Tibial nerve (tissue), 4 donors: ENCODE results near the gene PIMREG. TPM values are rescaled to one million over a fixed set of nuclear protein-coding genes. Genes with fewer than 3 reads are reported as not detected.
A peak's percentile ranks its signal among the peaks of the same experiment; 100 is the strongest.

Experiments
- DNase-seq, 2 donors: peaks; one replicate each; pipeline ENCODE4 v3.0.0-alpha.2; 2019; ENCODE audit warnings: low spot score in 2 of 2
- H3K27ac ChIP-seq, 4 donors: fragments of 200-600 bp; sonication (generic) in 3 of 4; one replicate each; pipeline ENCODE4 v1.5.1; 2017 to 2019; ENCODE audit warnings: mild to moderate bottlenecking in 1 of 4
- H3K27me3 ChIP-seq, 2 donors: fragments of 200-600 bp; sonication (generic) in 1 of 2; one replicate each; pipeline versions ENCODE4 v1.5.1 to v1.6.0; 2017 to 2019
- H3K36me3 ChIP-seq, 3 donors: fragments of 200-600 bp; sonication (generic); one replicate each; pipeline ENCODE4 v1.5.1; 2018 to 2019
- H3K4me1 ChIP-seq, 4 donors: fragments of 200-600 bp; sonication (generic) in 3 of 4; one replicate each; pipeline ENCODE4 v1.5.1; 2017 to 2019
- H3K4me3 ChIP-seq, 4 donors: fragments of 200-600 bp; sonication (generic) in 3 of 4; one replicate each; pipeline ENCODE4 v1.5.1; 2017 to 2019; ENCODE audit warnings: mild to moderate bottlenecking in 1 of 4, moderate library complexity in 1 of 4
- H3K9me3 ChIP-seq, 4 donors: fragments of 200-600 bp; sonication (generic) in 3 of 4; one replicate each; pipeline ENCODE4 v1.5.1; 2017 to 2019
- EP300 ChIP-seq, 2 donors: sonication (generic); formaldehyde crosslinking; IDR thresholded peaks; one replicate each; pipeline ENCODE4 v1.6.1; 2017; ENCODE audit warnings: antibody characterized with exemption in 2 of 2, mild to moderate bottlenecking in 1 of 2
- POLR2A ChIP-seq, 2 donors: fragments of 450-650 bp; IDR thresholded peaks; one replicate each; pipeline ENCODE4 v1.6.1; 2017; ENCODE audit warnings: antibody characterized with exemption in 2 of 2, mild to moderate bottlenecking in 2 of 2, moderate library complexity in 2 of 2
- WGBS, 2 donors: methylation state at CpG; one replicate each; pipeline ENCODE4 v1.1.5; 2018; 5-methylcytosine and 5-hydroxymethylcytosine counted together
- total RNA-seq, 4 donors: library from RNA; depleted of rRNA; stranded (reverse); fragments of >200 nt; gene quantifications; one replicate each; pipeline ENCODE4 v1.1.0, GENCODE V29; 2016
- TF ChIP-seq, protein P1 (sequence below), 5 experiments: fragments of 200-600 bp in 3 of 5; fragments of 450-650 bp in 2 of 5; sonication (generic) in 3 of 5; IDR thresholded peaks; one replicate each; pipeline ENCODE4 v1.5.1; 2016 to 2019; ENCODE audit warnings: antibody characterized with exemption in 5 of 5, mild to moderate bottlenecking in 3 of 5, moderate library complexity in 2 of 5

PIMREG gene
- total RNA-seq, 4 donors from 2014 or later, result 0.42 to 0.59 TPM; not detected in 2

DNA sequence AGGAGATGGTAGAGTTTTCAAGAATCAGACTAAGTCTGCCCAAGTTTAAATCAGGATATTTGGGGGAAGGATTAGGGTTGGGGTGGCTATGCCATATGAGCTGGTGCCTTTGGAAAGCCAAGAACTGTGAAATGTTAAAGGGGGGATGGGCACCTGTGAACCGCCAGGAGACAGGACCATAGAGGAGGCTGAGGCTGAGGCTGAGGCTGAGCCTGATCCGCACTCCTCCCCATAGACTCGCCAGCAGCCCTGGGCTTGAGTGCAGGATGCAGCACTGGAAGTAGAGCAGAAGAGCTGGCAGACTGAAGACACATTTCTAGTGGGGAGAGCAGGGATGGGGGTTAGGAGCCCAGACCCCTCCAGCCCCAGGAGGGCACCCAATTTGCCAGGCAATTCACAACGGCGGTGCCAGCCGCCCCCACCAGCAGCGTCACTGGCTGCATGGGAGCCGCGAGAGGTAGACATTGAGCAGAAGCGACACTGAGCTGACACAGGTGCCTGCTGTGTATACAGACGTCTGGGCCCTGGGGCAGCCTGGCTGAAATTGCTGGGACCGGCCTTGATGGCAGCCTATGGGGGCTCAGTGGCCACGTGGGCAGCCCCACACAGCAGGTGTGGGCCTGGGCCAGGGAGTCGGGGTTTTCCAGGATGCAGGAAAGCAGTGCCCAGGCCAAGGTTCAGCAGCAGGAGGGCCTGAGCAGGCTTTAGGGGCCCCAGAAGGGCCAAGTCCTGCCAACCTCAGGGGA is 9.2 kb downstream of the PIMREG start:
- 76 to 80% methylated on average over 14 of the region's 14 CpGs for WGBS, 2 donors
- DNase-seq, result no peak
- Histone ChIP-seq H3K36me3 (no peaks in the 10 kb centered on the region), H3K27me3 (peaks cover 0 to 25% of the 10 kb centered on the region in 2 donors), H3K4me1 (peaks cover 0 to 14% (median 6%) of the 10 kb centered on the region in 4 donors), H3K27ac (no peak overlapping the region), H3K4me3 (no peak overlapping the region), H3K9me3 (no peaks in the 10 kb centered on the region)
- TF ChIP-seq, protein P1, sequence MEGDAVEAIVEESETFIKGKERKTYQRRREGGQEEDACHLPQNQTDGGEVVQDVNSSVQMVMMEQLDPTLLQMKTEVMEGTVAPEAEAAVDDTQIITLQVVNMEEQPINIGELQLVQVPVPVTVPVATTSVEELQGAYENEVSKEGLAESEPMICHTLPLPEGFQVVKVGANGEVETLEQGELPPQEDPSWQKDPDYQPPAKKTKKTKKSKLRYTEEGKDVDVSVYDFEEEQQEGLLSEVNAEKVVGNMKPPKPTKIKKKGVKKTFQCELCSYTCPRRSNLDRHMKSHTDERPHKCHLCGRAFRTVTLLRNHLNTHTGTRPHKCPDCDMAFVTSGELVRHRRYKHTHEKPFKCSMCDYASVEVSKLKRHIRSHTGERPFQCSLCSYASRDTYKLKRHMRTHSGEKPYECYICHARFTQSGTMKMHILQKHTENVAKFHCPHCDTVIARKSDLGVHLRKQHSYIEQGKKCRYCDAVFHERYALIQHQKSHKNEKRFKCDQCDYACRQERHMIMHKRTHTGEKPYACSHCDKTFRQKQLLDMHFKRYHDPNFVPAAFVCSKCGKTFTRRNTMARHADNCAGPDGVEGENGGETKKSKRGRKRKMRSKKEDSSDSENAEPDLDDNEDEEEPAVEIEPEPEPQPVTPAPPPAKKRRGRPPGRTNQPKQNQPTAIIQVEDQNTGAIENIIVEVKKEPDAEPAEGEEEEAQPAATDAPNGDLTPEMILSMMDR (IDR thresholded peaks at IDR 0.05), result no peak
- TF ChIP-seq POLR2A (IDR thresholded peaks at IDR 0.05) (no peak), EP300 (IDR thresholded peaks at IDR 0.05) (no peak)

GRCh38 chr17:6454495-6455320 is 10.5 kb downstream of the PIMREG start:
- Histone ChIP-seq H3K4me1 (peaks cover 0 to 14% (median 6%) of the 10 kb centered on the region in 4 donors), H3K36me3 (no peaks in the 10 kb centered on the region), H3K9me3 (no peaks in the 10 kb centered on the region), H3K27ac (no peak overlapping the region), H3K4me3 (peak overlapping the region in 1 of 4 donors; percentile 24), H3K27me3 (peaks cover 0 to 25% of the 10 kb centered on the region in 2 donors)
- DNase-seq, result no peak
- TF ChIP-seq POLR2A (IDR thresholded peaks at IDR 0.05) (no peak), EP300 (IDR thresholded peaks at IDR 0.05) (no peak)
- TF ChIP-seq, protein P1 (IDR thresholded peaks at IDR 0.05), result no peak
- WGBS, 2 donors, result 46 to 47% methylated on average over 17 to 29 of the region's 35 CpGs

DNA sequence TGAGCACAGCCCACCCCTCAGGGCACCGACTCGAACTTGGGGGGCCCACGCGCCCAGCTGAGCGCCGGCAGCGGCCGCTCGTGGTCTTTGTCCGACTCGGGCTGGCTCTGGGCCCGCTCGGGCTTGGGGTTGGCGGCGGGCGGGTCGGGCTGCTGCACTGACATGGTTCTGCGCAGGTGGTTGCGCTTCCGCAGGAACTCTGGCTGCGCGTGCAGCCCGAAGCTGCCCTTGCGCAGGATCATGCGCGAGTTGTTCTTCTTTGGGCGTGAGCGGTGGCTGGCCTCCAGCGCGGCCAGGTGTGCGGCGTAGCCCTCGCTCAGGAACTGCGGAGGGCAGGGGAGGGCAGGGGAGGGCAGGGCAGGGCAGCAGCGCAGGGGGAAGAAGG is 11.1 kb downstream of the PIMREG start:
- Histone ChIP-seq H3K4me1 (peaks cover 0 to 14% (median 6%) of the 10 kb centered on the region in 4 donors), H3K27me3 (peaks cover 0 to 25% of the 10 kb centered on the region in 2 donors), H3K9me3 (no peaks in the 10 kb centered on the region), H3K27ac (no peak overlapping the region), H3K36me3 (no peaks in the 10 kb centered on the region), H3K4me3 (peak overlapping the region in 1 of 4 donors; percentile 24)
- DNase-seq, result no peak
- no peak for TF ChIP-seq EP300 (IDR thresholded peaks at IDR 0.05)
- no peak for TF ChIP-seq POLR2A (IDR thresholded peaks at IDR 0.05)
- TF ChIP-seq, protein P1 (IDR thresholded peaks at IDR 0.05), result no peak
- 32% methylated on average over 7 of the region's 35 CpGs; no CpG with 5 or more reads in 1 of the 2 donors for WGBS, 2 donors

- H3K4me1 ChIP-seq, result peaks cover 0 to 12% (median 6%) of the 10 kb centered on the region in 4 donors
- DNase-seq, result no peak
- H3K27ac ChIP-seq, result no peak overlapping the region
- WGBS, 2 donors, result 92 to 94% methylated on average over 9 of the region's 9 CpGs
- peaks cover 0 to 25% of the 10 kb centered on the region in 2 donors for H3K27me3 ChIP-seq
- TF ChIP-seq POLR2A (IDR thresholded peaks at IDR 0.05) (no peak), EP300 (IDR thresholded peaks at IDR 0.05) (no peak)
- TF ChIP-seq, protein P1 (IDR thresholded peaks at IDR 0.05), result no peak
- no peaks in the 10 kb centered on the region for H3K36me3 ChIP-seq
- H3K9me3 ChIP-seq, result no peaks in the 10 kb centered on the region
- no peak overlapping the region for H3K4me3 ChIP-seq
Observed at GRCh38 chr17:6456321-6456720, 12.1 kb downstream of the PIMREG start.
